ENCODE data around the gene MAMDC4. TPM values are rescaled to one million over a fixed set of nuclear protein-coding genes. Genes with fewer than 3 reads are reported as not detected.

Gene MAMDC4
- total RNA-seq, 1 experiment from 2014 or later, result 17.3 TPM

GRCh38 chr9:136876476-136876875, 24.3 kb downstream of the MAMDC4 start:
- ChIA-PET POLR2A (no interaction called here), CTCF (no interaction called here), RAD21 (ENCODE audit: low non-redundant PET in 1 of 2, low total read pairs in 2 of 2, uncharacterized antibody in 2 of 2, unreplicated experiment in 2 of 2) (no interaction called here)
- Histone ChIP-seq H3K79me2 (ENCODE audit: insufficient read depth, low read length) (no peaks in the 10 kb centered on the region), H3K4me2 (ENCODE audit: low read length) (no peak overlapping the region), H4K20me1 (ENCODE audit: insufficient read depth) (no peaks in the 10 kb centered on the region), H3K4me3 (replicated peaks in 1 of 2; ENCODE audit: low read depth in 1 of 2, low read length in 2 of 2) (no peak overlapping the region), H3K9me3 (ENCODE audit: control insufficient read depth in 1 of 2, insufficient read depth in 1 of 2, low read depth in 1 of 2, low read length in 2 of 2) (no peaks in the 10 kb centered on the region; a peak in 1 of 4 replicates), H3K27ac (ENCODE audit: low read depth, low read length) (no peak overlapping the region), H3K9ac (ENCODE audit: low read length) (no peak overlapping the region), H3K4me1 (ENCODE audit: control insufficient read depth in 1 of 2, insufficient read depth in 2 of 2, low read length in 2 of 2) (peaks cover 1 to 2% of the 10 kb centered on the region in 2 experiments; a peak in 1 of 4 replicates), H3K36me3 (ENCODE audit: control insufficient read depth in 1 of 2, insufficient read depth in 2 of 2, low read length in 2 of 2) (no peaks in the 10 kb centered on the region), H3K27me3 (ENCODE audit: insufficient read depth, low read length) (no peaks in the 10 kb centered on the region), H3K9me2 (ENCODE audit: insufficient read depth) (no peaks in the 10 kb centered on the region), H2AFZ (ENCODE audit: low read depth, low read length, poor library complexity, severe bottlenecking) (no peak overlapping the region)
- DNase-seq (ENCODE audit: low read depth, low spot score) (no peak), ATAC-seq (no peak)
- BruUV-seq (replicated peaks), result no TSS peak
- TF ChIP-seq FOSL1 (IDR thresholded peaks at IDR 0.05; ENCODE audit: low read depth), result no peak
- TF ChIP-seq POLR2AphosphoS5 (IDR thresholded peaks at IDR 0.05; ENCODE audit: low read depth, low read length), result no peak
- TF ChIP-seq ZNF274 (IDR thresholded peaks at IDR 0.05; ENCODE audit: low read depth, low read length), result no peak
- TF ChIP-seq SRF (IDR thresholded peaks at IDR 0.05; ENCODE audit: low read depth), result no peak
- TF ChIP-seq SP1 (IDR thresholded peaks at IDR 0.05; ENCODE audit: low read depth), result no peak
- TF ChIP-seq TCF7L2 (IDR thresholded peaks at IDR 0.05; ENCODE audit: borderline replicate concordance, extremely low read depth, insufficient read depth, insufficient read length), result no peak
- no peak for TF ChIP-seq CBX3 (IDR thresholded peaks at IDR 0.05; ENCODE audit: low read depth)
- TF ChIP-seq ZBTB33 (IDR thresholded peaks at IDR 0.05; ENCODE audit: extremely low read depth, insufficient replicate concordance, low read length), result no peak
- TF ChIP-seq, protein P1, sequence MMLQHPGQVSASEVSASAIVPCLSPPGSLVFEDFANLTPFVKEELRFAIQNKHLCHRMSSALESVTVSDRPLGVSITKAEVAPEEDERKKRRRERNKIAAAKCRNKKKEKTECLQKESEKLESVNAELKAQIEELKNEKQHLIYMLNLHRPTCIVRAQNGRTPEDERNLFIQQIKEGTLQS (IDR thresholded peaks at IDR 0.05), result no peak
- TF ChIP-seq RAD21 (IDR thresholded peaks at IDR 0.05; ENCODE audit: low read depth), result no peak
- TF ChIP-seq, protein P2, sequence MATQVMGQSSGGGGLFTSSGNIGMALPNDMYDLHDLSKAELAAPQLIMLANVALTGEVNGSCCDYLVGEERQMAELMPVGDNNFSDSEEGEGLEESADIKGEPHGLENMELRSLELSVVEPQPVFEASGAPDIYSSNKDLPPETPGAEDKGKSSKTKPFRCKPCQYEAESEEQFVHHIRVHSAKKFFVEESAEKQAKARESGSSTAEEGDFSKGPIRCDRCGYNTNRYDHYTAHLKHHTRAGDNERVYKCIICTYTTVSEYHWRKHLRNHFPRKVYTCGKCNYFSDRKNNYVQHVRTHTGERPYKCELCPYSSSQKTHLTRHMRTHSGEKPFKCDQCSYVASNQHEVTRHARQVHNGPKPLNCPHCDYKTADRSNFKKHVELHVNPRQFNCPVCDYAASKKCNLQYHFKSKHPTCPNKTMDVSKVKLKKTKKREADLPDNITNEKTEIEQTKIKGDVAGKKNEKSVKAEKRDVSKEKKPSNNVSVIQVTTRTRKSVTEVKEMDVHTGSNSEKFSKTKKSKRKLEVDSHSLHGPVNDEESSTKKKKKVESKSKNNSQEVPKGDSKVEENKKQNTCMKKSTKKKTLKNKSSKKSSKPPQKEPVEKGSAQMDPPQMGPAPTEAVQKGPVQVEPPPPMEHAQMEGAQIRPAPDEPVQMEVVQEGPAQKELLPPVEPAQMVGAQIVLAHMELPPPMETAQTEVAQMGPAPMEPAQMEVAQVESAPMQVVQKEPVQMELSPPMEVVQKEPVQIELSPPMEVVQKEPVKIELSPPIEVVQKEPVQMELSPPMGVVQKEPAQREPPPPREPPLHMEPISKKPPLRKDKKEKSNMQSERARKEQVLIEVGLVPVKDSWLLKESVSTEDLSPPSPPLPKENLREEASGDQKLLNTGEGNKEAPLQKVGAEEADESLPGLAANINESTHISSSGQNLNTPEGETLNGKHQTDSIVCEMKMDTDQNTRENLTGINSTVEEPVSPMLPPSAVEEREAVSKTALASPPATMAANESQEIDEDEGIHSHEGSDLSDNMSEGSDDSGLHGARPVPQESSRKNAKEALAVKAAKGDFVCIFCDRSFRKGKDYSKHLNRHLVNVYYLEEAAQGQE (IDR thresholded peaks at IDR 0.05; ENCODE audit: low read depth), result no peak
- TF ChIP-seq JUND (IDR thresholded peaks at IDR 0.05), result no peak
- no peak for TF ChIP-seq POLR2A (IDR thresholded peaks at IDR 0.05; ENCODE audit: borderline replicate concordance, extremely low read depth, insufficient read depth, insufficient read length)
- TF ChIP-seq EZH2 (IDR thresholded peaks at IDR 0.05), result no peak
- TF ChIP-seq YY1 (IDR thresholded peaks at IDR 0.05; ENCODE audit: extremely low read depth, insufficient replicate concordance, low read depth, low read length), result no peak
- TF ChIP-seq ZFX (IDR thresholded peaks at IDR 0.05), result no peak
- TF ChIP-seq MAX (IDR thresholded peaks at IDR 0.05), result no peak
- intact Hi-C loops (cut with micrococcal nuclease), result no loop called here
